ENCODE data around the gene ZNF320. TPM values are rescaled to one million over a fixed set of nuclear protein-coding genes. Genes with fewer than 3 reads are reported as not detected.
"Not testable (repeated sequence)": the region's sequence is repeated elsewhere in the genome, so short reads cannot be mapped to it uniquely, and the experiment has no call there.

The ZNF320 gene
- total RNA-seq, 2 donors from 2014 or later = 20.0 to 42.9 TPM

DNA sequence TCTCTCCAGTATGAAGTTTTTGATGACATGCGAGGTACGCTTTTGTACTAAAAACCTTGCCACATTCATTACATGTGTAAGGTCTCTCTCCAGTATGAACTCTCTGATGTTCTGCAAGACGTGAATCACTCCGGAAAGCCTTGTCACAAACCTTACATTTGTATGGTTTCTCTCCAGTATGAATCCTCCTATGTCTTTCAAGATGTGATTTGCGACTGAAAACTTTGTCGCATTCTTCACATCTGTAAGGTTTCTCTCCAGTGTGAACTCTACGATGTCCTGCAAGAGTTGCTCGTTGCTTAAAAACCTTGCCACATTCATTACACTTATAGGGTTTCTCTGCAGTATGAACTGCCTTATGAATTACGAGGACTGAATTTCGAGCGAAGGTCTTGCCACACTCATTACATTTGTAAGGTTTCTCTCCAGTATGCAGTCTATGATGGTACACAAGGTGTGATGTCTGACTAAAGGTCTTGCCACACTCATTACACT, 16.5 kb downstream of the ZNF320 start:
- no peak for DNase-seq (ENCODE audit: low spot score)
- Histone ChIP-seq H3K36me3 (peaks cover 5 to 17% of the 10 kb centered on the region in 2 donors), H3K4me3 (no peak overlapping the region), H3K27ac (no peak overlapping the region), H3K9me3 (no peaks in the 10 kb centered on the region), H3K4me1 (replicated peaks) (no peaks in the 10 kb centered on the region), H3K27me3 (replicated peaks; ENCODE audit: insufficient read depth) (no peaks in the 10 kb centered on the region)
- TF ChIP-seq CTCF (IDR thresholded peaks at IDR 0.05) = no peak
- TF ChIP-seq POLR2AphosphoS5 (IDR thresholded peaks at IDR 0.05) = no peak
- no peak for TF ChIP-seq POLR2A (IDR thresholded peaks at IDR 0.05)
- intact Hi-C loops (cut with DNase I) = no loop called here
- WGBS = 99% methylated on average over 11 of the region's 11 CpGs

DNA sequence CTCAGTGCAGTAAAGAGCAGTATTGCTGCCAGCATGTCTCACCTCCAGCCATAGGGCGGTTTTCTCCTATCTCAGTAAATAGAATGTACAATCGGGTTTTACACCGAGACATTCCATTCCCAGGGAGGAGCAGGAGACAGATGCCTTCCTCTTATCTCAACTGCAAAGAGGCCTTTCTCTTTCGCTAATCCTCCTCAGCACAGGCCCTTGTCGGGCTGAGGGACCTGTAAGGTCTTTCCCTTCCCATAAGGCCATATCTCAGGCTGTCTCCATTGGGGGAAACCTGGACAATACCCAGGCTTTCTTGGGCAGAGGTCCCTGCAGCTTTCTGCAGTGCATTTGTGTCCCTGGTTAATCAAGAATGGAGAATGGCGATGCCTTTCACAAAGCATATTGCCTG, 24.4 kb downstream of the ZNF320 start:
- H3K27me3 ChIP-seq (replicated peaks; ENCODE audit: insufficient read depth); H3K27ac ChIP-seq; intact Hi-C loops (cut with DNase I); H3K9me3 ChIP-seq; H3K4me3 ChIP-seq; H3K36me3 ChIP-seq; H3K4me1 ChIP-seq (replicated peaks); DNase-seq (ENCODE audit: low spot score): not testable (repeated sequence)
- 73% methylated on average over 6 of the region's 6 CpGs for WGBS

DNA sequence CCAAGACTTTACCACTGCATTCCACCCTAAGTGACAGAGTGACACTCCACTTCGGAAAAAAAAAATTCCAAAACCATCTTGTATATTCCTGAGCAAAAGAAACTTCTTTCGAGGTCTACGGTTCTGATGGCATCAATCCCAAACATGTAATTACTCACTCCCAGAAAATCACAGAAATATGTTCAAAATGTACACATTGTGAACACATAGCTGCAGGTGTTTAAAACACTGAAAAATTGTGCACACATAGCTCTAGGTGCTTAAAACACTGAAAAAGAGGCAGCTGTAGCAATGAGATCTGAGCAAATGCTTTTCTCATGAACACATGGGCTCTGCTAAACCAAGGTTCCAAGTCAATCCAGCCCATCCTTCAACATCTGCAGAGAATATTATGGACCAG, 26.0 kb downstream of the ZNF320 start:
- no peak for TF ChIP-seq POLR2AphosphoS5 (IDR thresholded peaks at IDR 0.05)
- TF ChIP-seq CTCF (IDR thresholded peaks at IDR 0.05) = no peak
- TF ChIP-seq POLR2A (IDR thresholded peaks at IDR 0.05) = no peak
- Histone ChIP-seq H3K4me3 (no peak overlapping the region), H3K27ac (no peak overlapping the region), H3K27me3 (replicated peaks; ENCODE audit: insufficient read depth) (no peaks in the 10 kb centered on the region), H3K4me1 (replicated peaks) (no peaks in the 10 kb centered on the region), H3K9me3 (no peaks in the 10 kb centered on the region), H3K36me3 (no peaks in the 10 kb centered on the region)
- intact Hi-C loops (cut with DNase I) = no loop called here
- 95% methylated on average over 3 of the region's 3 CpGs for WGBS
- no peak for DNase-seq (ENCODE audit: low spot score)

DNA sequence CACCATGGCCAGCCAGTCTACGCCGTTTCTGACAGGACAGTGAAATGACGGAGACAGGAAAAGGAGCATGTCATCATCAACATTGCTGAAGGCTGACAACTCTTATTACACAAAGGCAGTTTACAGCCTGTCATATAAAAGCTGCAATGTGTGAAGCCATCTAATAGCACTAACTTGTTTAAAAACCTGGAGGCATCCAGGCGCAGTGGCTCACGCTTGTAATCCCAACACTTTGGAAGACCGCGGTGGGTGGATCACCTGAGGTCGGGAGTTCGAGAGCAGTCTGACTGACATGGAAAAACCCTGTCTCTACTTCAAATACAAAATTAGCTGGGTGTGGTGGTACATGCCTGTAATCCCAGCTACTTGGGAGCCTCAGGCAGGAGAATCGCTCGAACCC, 29.4 kb downstream of the ZNF320 start:
- H3K27me3 ChIP-seq (replicated peaks; ENCODE audit: insufficient read depth); intact Hi-C loops (cut with DNase I); H3K9me3 ChIP-seq: not testable (repeated sequence)

GRCh38 chr19:52857378-52858191, 39.9 kb downstream of the ZNF320 start, which contains the start of gene ZNF468:
Gene ZNF468, minus strand, starts transcription at chr19:52857619. Its CDS starts 3,347 bp downstream, at chr19:52854272.
- H3K9me3 ChIP-seq; H3K27me3 ChIP-seq (replicated peaks; ENCODE audit: insufficient read depth); H3K36me3 ChIP-seq; intact Hi-C loops (cut with DNase I); H3K4me1 ChIP-seq (replicated peaks): not testable (repeated sequence)
- DNase-seq (ENCODE audit: low spot score) = peak; percentile 63
- peak within 1 kb of the TSS; percentile 41 to 66 for H3K27ac ChIP-seq
- WGBS = 5% methylated on average over 43 of the region's 43 CpGs
- H3K4me3 ChIP-seq = peak within 1 kb of the TSS; percentile 49 to 60
- TF ChIP-seq POLR2AphosphoS5 (IDR thresholded peaks at IDR 0.05) = peak; percentile 87
- peak; percentile 65 for TF ChIP-seq POLR2A (IDR thresholded peaks at IDR 0.05)
- peak in 1 of 4 experiments; percentile 17 for TF ChIP-seq CTCF (IDR thresholded peaks at IDR 0.05)

More for the DNA sequence above, 29.4 kb downstream of the ZNF320 start:
- 93% methylated on average over 11 of the region's 11 CpGs for WGBS
- DNase-seq (ENCODE audit: low spot score); H3K27ac ChIP-seq; H3K36me3 ChIP-seq; H3K4me1 ChIP-seq (replicated peaks); H3K4me3 ChIP-seq: not testable (repeated sequence)

GRCh38 chr19:52856540-52857377, 40.7 kb downstream of the ZNF320 start:
- intact Hi-C loops (cut with DNase I); H3K4me1 ChIP-seq (replicated peaks); H3K9me3 ChIP-seq; H3K36me3 ChIP-seq; DNase-seq (ENCODE audit: low spot score); H3K27me3 ChIP-seq (replicated peaks; ENCODE audit: insufficient read depth): not testable (repeated sequence)
- Histone ChIP-seq H3K4me3 (peak overlapping the region; percentile 49 to 60), H3K27ac (peak overlapping the region; percentile 41 to 66)
- WGBS = 3% methylated on average over 31 of the region's 31 CpGs
